ENCODE results near the gene APOC3. TPM values are rescaled to one million over a fixed set of nuclear protein-coding genes. Genes with fewer than 3 reads are reported as not detected.

APOC3 gene
- total RNA-seq, 1 experiment from 2014 or later, result not detected

- peaks cover 17 to 23% of the 10 kb centered on the region in 2 experiments for H3K4me1 Mint-ChIP-seq
- Histone ChIP-seq H3K23ac (ENCODE audit: insufficient read length, low read depth, low read length) (no peak overlapping the region), H3T11ph (ENCODE audit: low read length) (no peak overlapping the region), H3K4me1 (ENCODE audit: insufficient read depth, low read length) (no peaks in the 10 kb centered on the region; the same call in 1 of the 2 replicates), H2AFZ (ENCODE audit: low read length) (no peak overlapping the region), H3K14ac (ENCODE audit: insufficient read depth, low read length) (no peak overlapping the region; the same call in 1 of the 2 replicates), H2AK5ac (ENCODE audit: insufficient read length, low read length) (no peak overlapping the region), H2BK20ac (ENCODE audit: low read depth, low read length, poor library complexity, severe bottlenecking) (no peak overlapping the region), H3K23me2 (ENCODE audit: insufficient read length, low read depth, low read length, poor library complexity, severe bottlenecking) (peaks cover 13% of the 10 kb centered on the region), H3K9me3 (ENCODE audit: control insufficient read depth, low read depth, low read length) (no peaks in the 10 kb centered on the region), H3K79me2 (ENCODE audit: insufficient read depth, low read length) (peaks cover 2% of the 10 kb centered on the region; the same call in 1 of the 2 replicates), H3K4me2 (ENCODE audit: insufficient read depth, insufficient read length, low read length) (peak overlapping the region; percentile 71), H3K4ac (ENCODE audit: low read depth, low read length) (no peak overlapping the region), H3K79me1 (ENCODE audit: insufficient read depth, low read depth, low read length, poor library complexity, severe bottlenecking) (peaks cover 5% of the 10 kb centered on the region), H3K9ac (ENCODE audit: extremely low read depth, insufficient read length, low read length) (peak overlapping the region; percentile 76), H3K27ac (ENCODE audit: insufficient read length, low read depth, low read length) (no peak overlapping the region), H3K27me3 (ENCODE audit: insufficient read depth, low read length) (no peaks in the 10 kb centered on the region; the same call in 1 of the 2 replicates), H3K56ac (ENCODE audit: insufficient read length, low read depth, low read length) (no peak overlapping the region), H2BK5ac (ENCODE audit: insufficient read length, low read length) (no peak overlapping the region), H3K18ac (ENCODE audit: insufficient read length, low read depth, low read length) (no peak overlapping the region), H2BK15ac (ENCODE audit: low read depth, low read length) (no peak overlapping the region), H2BK120ac (ENCODE audit: low read depth, low read length, poor library complexity, severe bottlenecking) (no peak overlapping the region), H2BK12ac (ENCODE audit: insufficient read length, low read depth, low read length) (no peak overlapping the region), H4K8ac (replicated peaks; ENCODE audit: insufficient read length, low read depth, low read length) (no peak overlapping the region), H4K20me1 (ENCODE audit: control insufficient read depth, insufficient read depth, insufficient read length) (no peaks in the 10 kb centered on the region), H4K5ac (ENCODE audit: insufficient read length, low read depth, low read length) (no peak overlapping the region), H4K91ac (ENCODE audit: insufficient read length, low read depth, low read length) (no peak overlapping the region)
- H3K36me3 Mint-ChIP-seq (ENCODE audit: insufficient read depth in 1 of 3, low read depth in 3 of 3), result peaks cover 30 to 48% (median 46%) of the 10 kb centered on the region in 3 experiments
- no CpG with 5 or more reads among the region's 15 CpGs for WGBS (ENCODE audit: extremely low coverage, insufficient read length, low lambda C conversion rate)
- peak overlapping the region; percentile 88 to 91 for H3K4me3 Mint-ChIP-seq
- no peak for TF ChIP-seq CTCF (conservative IDR thresholded peaks at IDR 0.05)
- no peaks in the 10 kb centered on the region for H3K9me3 Mint-ChIP-seq
- peaks cover 22% of the 10 kb centered on the region for H3K27me3 Mint-ChIP-seq (ENCODE audit: low read depth)
- no peak overlapping the region for H3K27ac Mint-ChIP-seq
- DNase-seq, result no peak
Observed at GRCh38 chr11:116787436-116787785, 42.3 kb upstream of the APOC3 start.
